H1 (cell line): Measurements from ENCODE around the gene C6orf62. TPM values are rescaled to one million over a fixed set of nuclear protein-coding genes. Genes with fewer than 3 reads are reported as not detected.

Experiments
- CTCF ChIA-PET: fragments of 300-600 bp; sonication (Branson Sonifier 250); formaldehyde crosslinking; loops from one replicate; lab custom pipeline; 2021; ENCODE audit not compliant: partially characterized antibody; lab: Charles Lee
- POLR2A ChIA-PET: fragments of 300-600 bp; sonication (Branson Sonifier 250); formaldehyde crosslinking; loops from one replicate; lab custom pipeline; 2021; ENCODE audit warnings: inconsistent platforms; ENCODE audit not compliant: partially characterized antibody; lab: Charles Lee
- DNase-seq, 2 experiments: peaks; one replicate each; pipeline versions ENCODE4 v3.0.0 to v3.0.0-alpha.2; 2010 to 2022; ENCODE audit warnings: low spot score in 2 of 2, low read depth in 1 of 2, mixed read lengths in 1 of 2
- FAIRE-seq: peaks from 2 replicates; lab custom pipeline; 2011; peaks lifted over from hg19 to GRCh38; lab: Jason Lieb, UNC
- H2AFZ ChIP-seq: 2 replicates; pipeline ENCODE4 v1.8.1; 2012; ENCODE audit warnings: low read length, inconsistent platforms
- H2AK5ac ChIP-seq: 2 replicates; pipeline ENCODE4 v1.6.1; 2013; ENCODE audit warnings: low read depth, low read length
- H2BK120ac ChIP-seq: replicated peaks from 2 replicates; pipeline ENCODE3; 2013; ENCODE audit warnings: low read depth, low read length, inconsistent platforms
- H2BK12ac ChIP-seq: 2 replicates; pipeline ENCODE4 v1.6.1; 2013; ENCODE audit warnings: low read depth, low read length
- H2BK15ac ChIP-seq: 2 replicates; pipeline ENCODE4 v1.6.1; 2013; ENCODE audit warnings: low read length
- H2BK20ac ChIP-seq: 2 replicates; pipeline ENCODE4 v1.6.1; 2013; ENCODE audit warnings: low read length
- H2BK5ac ChIP-seq: 2 replicates; pipeline ENCODE4 v1.6.1; 2013; ENCODE audit warnings: low read depth, low read length
- H3K14ac ChIP-seq: 2 replicates; pipeline ENCODE4 v1.6.1; 2013; ENCODE audit warnings: inconsistent platforms; ENCODE audit not compliant: insufficient read length
- H3K18ac ChIP-seq: 2 replicates; pipeline ENCODE4 v1.6.1; 2013; ENCODE audit warnings: low read length; ENCODE audit errors: extremely low read depth
- H3K23ac ChIP-seq: 2 replicates; pipeline ENCODE4 v1.6.1; 2013; ENCODE audit warnings: inconsistent platforms; ENCODE audit not compliant: insufficient read length
- H3K23me2 ChIP-seq: 2 replicates; pipeline ENCODE4 v1.6.1; 2013; ENCODE audit warnings: low read depth, low read length
- H3K27ac ChIP-seq: 2 replicates; pipeline ENCODE4 v1.6.1; 2011; ENCODE audit warnings: low read depth, low read length, inconsistent platforms
- H3K27me3 ChIP-seq, 4 experiments: replicated peaks in 1 of 4; 1 replicate in 1 of 4; 2 replicates in 3 of 4; pipeline versions ENCODE4 v1.6.1 to v1.8.1; 2011 to 2013; ENCODE audit warnings: low read length in 3 of 4, mild to moderate bottlenecking in 3 of 4, inconsistent platforms in 2 of 4, mixed read lengths in 2 of 4, moderate library complexity in 1 of 4; ENCODE audit not compliant: control insufficient read depth in 3 of 4, insufficient read depth in 3 of 4; ENCODE audit errors: extremely low read depth in 1 of 4
- H3K36me3 ChIP-seq, 4 experiments: 2 replicates each; pipeline versions ENCODE4 v1.6.1 to v1.8.1; 2011 to 2013; ENCODE audit warnings: mild to moderate bottlenecking in 4 of 4, low read length in 3 of 4, moderate library complexity in 2 of 4, control low read depth in 1 of 4, inconsistent platforms in 1 of 4; ENCODE audit not compliant: insufficient read depth in 4 of 4, control insufficient read depth in 2 of 4
- H3K4ac ChIP-seq: replicated peaks from 2 replicates; pipeline ENCODE3; 2013; ENCODE audit warnings: low read length, low read depth, mixed read lengths, inconsistent platforms; ENCODE audit not compliant: insufficient read length
- H3K4me1 ChIP-seq, 4 experiments: replicated peaks in 1 of 4; 1 replicate in 1 of 4; 2 replicates in 3 of 4; pipeline versions ENCODE4 v1.6.1 to v1.8.1; 2011 to 2013; ENCODE audit warnings: low read length in 3 of 4, inconsistent platforms in 2 of 4, mixed read lengths in 1 of 4; ENCODE audit not compliant: insufficient read depth in 4 of 4, control insufficient read depth in 3 of 4
- H3K4me2 ChIP-seq, 2 experiments: 2 replicates each; pipeline versions ENCODE4 v1.6.1 to v1.8.1; 2011 to 2013; ENCODE audit warnings: low read depth in 2 of 2, low read length in 2 of 2, control low read depth in 1 of 2, inconsistent platforms in 1 of 2, mild to moderate bottlenecking in 1 of 2; ENCODE audit not compliant: insufficient read depth in 1 of 2
- H3K4me3 ChIP-seq, 4 experiments: fragments of 200-600, 300-600 bp in 1 of 4; sonication (generic), shearing (Covaris generic), sonication (Bioruptor Twin) in 1 of 4; 2 replicates each; pipeline versions ENCODE4 v1.5.1 to v1.8.1; 2011 to 2016; ENCODE audit warnings: low read length in 4 of 4, low read depth in 3 of 4, control low read depth in 2 of 4, inconsistent platforms in 2 of 4, mild to moderate bottlenecking in 2 of 4, mixed read lengths in 1 of 4, moderate library complexity in 1 of 4; ENCODE audit not compliant: insufficient read depth in 2 of 4; ENCODE audit errors: extremely low read depth in 1 of 4
- H3K56ac ChIP-seq: replicated peaks from 2 replicates; pipeline ENCODE3; 2013; ENCODE audit warnings: low read depth, mild to moderate bottlenecking, mixed read lengths, low read length, inconsistent platforms; ENCODE audit not compliant: insufficient read length
- H3K79me1 ChIP-seq: 2 replicates; pipeline ENCODE4 v1.6.1; 2013; ENCODE audit warnings: low read depth, low read length, control low read depth
- H3K79me2 ChIP-seq, 2 experiments: 2 replicates each; pipeline versions ENCODE4 v1.6.1 to v1.8.1; 2012 to 2013; ENCODE audit warnings: low read length in 2 of 2, mild to moderate bottlenecking in 2 of 2, inconsistent platforms in 1 of 2; ENCODE audit not compliant: insufficient read depth in 2 of 2, control insufficient read depth in 1 of 2
- H3K9ac ChIP-seq, 4 experiments: replicated peaks in 1 of 4; 1 replicate in 1 of 4; 2 replicates in 3 of 4; pipeline versions ENCODE4 v1.6.1 to v1.8.1; 2011 to 2013; ENCODE audit warnings: low read depth in 3 of 4, low read length in 3 of 4, control low read depth in 2 of 4, mild to moderate bottlenecking in 2 of 4, moderate library complexity in 2 of 4, inconsistent platforms in 1 of 4; ENCODE audit errors: extremely low read depth in 1 of 4
- H3K9me3 ChIP-seq, 2 experiments: 2 replicates each; pipeline versions ENCODE4 v1.6.1 to v1.8.1; 2012 to 2013; ENCODE audit warnings: mild to moderate bottlenecking in 2 of 2, moderate library complexity in 2 of 2, control low read depth in 1 of 2, inconsistent platforms in 1 of 2, low read depth in 1 of 2, low read length in 1 of 2, mixed read lengths in 1 of 2; ENCODE audit not compliant: insufficient read depth in 2 of 2
- H4K20me1 ChIP-seq, 2 experiments: replicated peaks in 1 of 2; 2 replicates each; pipeline versions ENCODE3 to v1.8.1; 2011 to 2013; ENCODE audit warnings: inconsistent platforms in 2 of 2, low read length in 2 of 2, mild to moderate bottlenecking in 1 of 2; ENCODE audit not compliant: insufficient read depth in 2 of 2, control insufficient read depth in 1 of 2
- H4K5ac ChIP-seq: 2 replicates; pipeline ENCODE4 v1.6.1; 2013; ENCODE audit warnings: low read length, low read depth, mixed read lengths, inconsistent platforms; ENCODE audit not compliant: insufficient read length
- H4K8ac ChIP-seq: 2 replicates; pipeline ENCODE4 v1.8.0; 2013; ENCODE audit warnings: mild to moderate bottlenecking, moderate library complexity, low read length, inconsistent platforms; ENCODE audit not compliant: insufficient read depth; ENCODE audit errors: extremely low read depth
- H4K91ac ChIP-seq: replicated peaks from 2 replicates; pipeline ENCODE3; 2013; ENCODE audit warnings: low read length, mixed read lengths, inconsistent platforms; ENCODE audit not compliant: insufficient read length
- HDAC2 ChIP-seq, 2 experiments: fragments of 300-600 bp in 1 of 2; sonication (generic) in 1 of 2; IDR thresholded peaks; 2 replicates each; pipeline ENCODE4 v1.6.1; 2011 to 2012; ENCODE audit warnings: low read depth in 2 of 2, low read length in 2 of 2, mild to moderate bottlenecking in 2 of 2, moderate library complexity in 2 of 2, borderline replicate concordance in 1 of 2, inconsistent platforms in 1 of 2
- WGBS, 2 experiments: shearing (Covaris generic) in 1 of 2; methylation state at CpG; one replicate each; pipeline versions ENCODE4 v1.1.6 to v1.1.7; 2013 to 2015; ENCODE audit warnings: low lambda C conversion rate in 2 of 2, mixed read lengths in 2 of 2, inconsistent platforms in 1 of 2, low coverage in 1 of 2, missing lambda C conversion rate in 1 of 2; ENCODE audit not compliant: insufficient replicate concordance in 2 of 2, insufficient coverage in 1 of 2, insufficient read length in 1 of 2; ENCODE audit errors: extremely low coverage in 1 of 2, missing lambda C conversion rate in 1 of 2; 5-methylcytosine and 5-hydroxymethylcytosine counted together
- polyA plus RNA-seq, 7 experiments: library from polyadenylated mRNA; depleted of rRNA in 3 of 7; stranded (reverse) in 5 of 7; unstranded in 2 of 7; fragments of >200 nt in 5 of 7; fragments of 200-250 nt in 2 of 7; gene quantifications; 1 replicate in 5 of 7; 2 replicates in 1 of 7; 4 replicates in 1 of 7; pipeline versions ENCODE4 v1.2.1 to v1.2.3, GENCODE V29; 2011 to 2013; ENCODE audit warnings: missing spikeins in 2 of 7, mixed read lengths in 2 of 7
- total RNA-seq: library from RNA; stranded (reverse); fragmentation: NEBNext Ultra II Directional; extraction: Animal tissue kit (Norgen Biotek cat#: 25700); gene quantifications from 2 replicates; pipeline ENCODE4 v1.2.1, GENCODE V29; 2021

C6orf62 gene
- total and polyA plus RNA-seq, 2 of the 8 experiments (the other 6 are each of a cell fraction or from before 2014, with no cell fraction given): 25.6 to 101 TPM

- peaks cover 2% of the 10 kb centered on the region; the same call in 1 of the 2 replicates for H3K79me1 ChIP-seq
These were observed 63.7 kb downstream of the C6orf62 start for GRCh38 chr6:24655215-24655614.

More at GRCh38 chr6:24655215-24655614, 63.7 kb downstream of the C6orf62 start:
- Histone ChIP-seq H2BK120ac (no peak overlapping the region), H3K4me3 (no peak overlapping the region), H3K9ac (no peak overlapping the region), H4K8ac (no peak overlapping the region), H3K4me2 (no peak overlapping the region), H2BK15ac (no peak overlapping the region), H3K27ac (no peak overlapping the region), H3K14ac (no peak overlapping the region), H3K27me3 (no peaks in the 10 kb centered on the region), H2AK5ac (no peak overlapping the region), H2BK5ac (no peak overlapping the region), H3K36me3 (peaks cover 10 to 64% (median 24%) of the 10 kb centered on the region in 4 experiments; a peak in 7 of 8 replicates), H3K56ac (no peak overlapping the region), H2BK20ac (no peak overlapping the region), H3K4me1 (peaks cover 2 to 3% (median 2%) of the 10 kb centered on the region in 4 experiments; a peak in 4 of 7 replicates), H4K5ac (no peak overlapping the region), H2BK12ac (no peak overlapping the region), H3K4ac (no peak overlapping the region), H3K23me2 (no peaks in the 10 kb centered on the region), H3K79me2 (peaks cover 0 to 43% of the 10 kb centered on the region in 2 experiments; a peak in 3 of 4 replicates), H3K9me3 (no peaks in the 10 kb centered on the region), H2AFZ (no peak overlapping the region), H4K91ac (no peak overlapping the region), H3K18ac (no peak overlapping the region), H4K20me1 (no peaks in the 10 kb centered on the region), H3K23ac (no peak overlapping the region)
- FAIRE-seq (no peak), DNase-seq (no peak)
- 88% methylated on average over 1 of the region's 1 CpG; no CpG with 5 or more reads in 1 of the 2 experiments for WGBS, 2 experiments
- TF ChIP-seq HDAC2 (IDR thresholded peaks at IDR 0.05; ENCODE audit: borderline replicate concordance in 1 of 2, low read depth in 2 of 2, low read length in 2 of 2): no peak
- POLR2A ChIA-PET: interaction anchor here (1.1 to 1.8 kb wide), 3 partner anchors 9 to 48 kb away, joined by 3 to 21 read pairs (median 7); partner anchors contain the start of genes ACOT13, KIAA0319 and TDP2
- CTCF ChIA-PET: interaction anchor here (1.0 to 2.2 kb wide), 4 partner anchors 9 to 71 kb away, joined by 3 to 10 read pairs (median 5); partner anchors contain the start of genes ACOT13, KIAA0319 and TDP2

Other genes with a start within 250 kb of the C6orf62 start
- 5.3 and 5.9 TPM in 2 replicates for gene GPLD1, start 229.6 kb downstream of the C6orf62 start, total RNA-seq
- 2.9 and 3.7 TPM in 2 replicates for gene GPLD1, start 229.6 kb downstream of the C6orf62 start, polyA plus RNA-seq (2011; rRNA removed)
- gene ALDH5A1, start 224.2 kb downstream of the C6orf62 start, total RNA-seq: 2.4 and 4.1 TPM in 2 replicates
- 1.3 and 1.5 TPM in 2 replicates for gene ALDH5A1, start 224.2 kb downstream of the C6orf62 start, polyA plus RNA-seq (2011; rRNA removed)
- gene KIAA0319, start 73.0 kb downstream of the C6orf62 start, total RNA-seq: 0.69 and 0.78 TPM in 2 replicates
- gene KIAA0319, start 73.0 kb downstream of the C6orf62 start, polyA plus RNA-seq (2011; rRNA removed): 0.30 and 0.41 TPM in 2 replicates
- gene TDP2, start 52.3 kb downstream of the C6orf62 start, total RNA-seq: 51.6 and 52.6 TPM in 2 replicates
- 13.2 and 18.8 TPM in 2 replicates for gene TDP2, start 52.3 kb downstream of the C6orf62 start, polyA plus RNA-seq (2011; rRNA removed)
- gene ACOT13, start 52.1 kb downstream of the C6orf62 start, total RNA-seq: 40.6 and 42.8 TPM in 2 replicates
- gene ACOT13, start 52.1 kb downstream of the C6orf62 start, polyA plus RNA-seq (2011; rRNA removed): 16.4 and 27.6 TPM in 2 replicates
- gene GMNN, start 55.8 kb upstream of the C6orf62 start, total RNA-seq: 101 TPM in 2 replicates
- 60.8 and 65.9 TPM in 2 replicates for gene GMNN, start 55.8 kb upstream of the C6orf62 start, polyA plus RNA-seq (2011; rRNA removed)
- not detected in 2 replicates for gene ARMH2, start 79.8 kb upstream of the C6orf62 start, total RNA-seq
- not detected in 2 replicates for gene ARMH2, start 79.8 kb upstream of the C6orf62 start, polyA plus RNA-seq (2011; rRNA removed)
- gene RIPOR2, start 216.8 kb upstream of the C6orf62 start, total RNA-seq: 44.5 and 45.6 TPM in 2 replicates
- 13.3 and 16.7 TPM in 2 replicates for gene RIPOR2, start 216.8 kb upstream of the C6orf62 start, polyA plus RNA-seq (2011; rRNA removed)